Purkinje cell (primary cell): ENCODE data around the gene ETV4. TPM values are rescaled to one million over a fixed set of nuclear protein-coding genes. Genes with fewer than 3 reads are reported as not detected.

Source experiments
- polyA plus RNA-seq: library from polyadenylated mRNA; unstranded; fragments of >200 nt; fragmentation: Nextera tagmentation; gene quantifications from 2 replicates; pipeline ENCODE4 v1.2.1, GENCODE V29; 2014

Gene ETV4
- 0.36 and 0.77 TPM in 2 replicates for polyA plus RNA-seq

GRCh38 chr17:43546319-43547188 lies at the start of gene ETV4:
Gene ETV4, minus strand, starts transcription at chr17:43546340. Its CDS starts 723 bp downstream, at chr17:43545617.

GRCh38 chr17:43483674-43484551 lies 62.2 kb downstream of the ETV4 start, which contains the start of gene DHX8:
Gene DHX8, plus strand, starts transcription at chr17:43483975. Its CDS starts 63 bp downstream, at chr17:43484038.

Other genes starting within 250 kb of the ETV4 start
- 0.69 and 3.1 TPM in 2 replicates for gene ARL4D, start 147.3 kb downstream of the ETV4 start, polyA plus RNA-seq
- gene DHX8, start 62.4 kb downstream of the ETV4 start, polyA plus RNA-seq, result 90.8 and 111 TPM in 2 replicates
- not detected in 2 replicates for gene MEOX1, start 115.6 kb upstream of the ETV4 start, polyA plus RNA-seq
- not detected in 2 replicates for gene SOST, start 212.5 kb upstream of the ETV4 start, polyA plus RNA-seq
- 50.5 and 73.5 TPM in 2 replicates for gene DUSP3, start 232.6 kb upstream of the ETV4 start, polyA plus RNA-seq
- gene CFAP97D1, start 234.1 kb upstream of the ETV4 start, polyA plus RNA-seq, result not detected in 2 replicates